ENCODE data around the gene FBLN2. TPM values are rescaled to one million over a fixed set of nuclear protein-coding genes. Genes with fewer than 3 reads are reported as not detected.

Gene FBLN2
- total RNA-seq, 2 donors from 2014 or later: 0.19 TPM; not detected in 1

DNA sequence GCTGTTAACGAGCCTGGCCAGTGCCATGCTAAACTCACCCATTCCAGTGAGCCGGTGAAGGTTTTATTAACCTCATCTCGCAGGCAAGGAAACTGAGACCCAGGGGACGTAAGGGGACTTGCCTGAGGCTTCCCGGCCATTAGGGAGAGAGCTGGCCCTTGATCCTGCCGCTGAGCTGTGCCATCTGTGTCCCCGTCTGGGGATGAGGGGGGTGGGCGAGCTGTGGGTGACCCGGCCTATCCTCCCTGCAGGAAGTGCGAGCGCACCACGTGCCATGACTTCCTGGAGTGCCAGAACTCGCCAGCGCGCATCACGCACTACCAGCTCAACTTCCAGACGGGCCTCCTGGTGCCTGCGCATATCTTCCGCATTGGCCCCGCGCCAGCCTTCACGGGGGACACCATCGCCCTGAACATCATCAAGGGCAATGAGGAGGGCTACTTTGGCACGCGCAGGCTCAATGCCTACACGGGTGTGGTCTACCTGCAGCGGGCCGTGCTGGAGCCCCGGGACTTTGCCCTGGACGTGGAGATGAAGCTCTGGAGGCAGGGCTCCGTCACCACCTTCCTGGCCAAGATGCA lies 88.5 kb downstream of the FBLN2 start:
- Mint-ChIP-seq H3K4me3 (no peak overlapping the region), H3K27ac (no peak overlapping the region), H3K9me3 (no peaks in the 10 kb centered on the region), H3K27me3 (no peaks in the 10 kb centered on the region), H3K4me1 (no peaks in the 10 kb centered on the region), H3K36me3 (ENCODE audit: low read depth) (no peaks in the 10 kb centered on the region)
- no peak for ATAC-seq (replicated peaks)

DNA sequence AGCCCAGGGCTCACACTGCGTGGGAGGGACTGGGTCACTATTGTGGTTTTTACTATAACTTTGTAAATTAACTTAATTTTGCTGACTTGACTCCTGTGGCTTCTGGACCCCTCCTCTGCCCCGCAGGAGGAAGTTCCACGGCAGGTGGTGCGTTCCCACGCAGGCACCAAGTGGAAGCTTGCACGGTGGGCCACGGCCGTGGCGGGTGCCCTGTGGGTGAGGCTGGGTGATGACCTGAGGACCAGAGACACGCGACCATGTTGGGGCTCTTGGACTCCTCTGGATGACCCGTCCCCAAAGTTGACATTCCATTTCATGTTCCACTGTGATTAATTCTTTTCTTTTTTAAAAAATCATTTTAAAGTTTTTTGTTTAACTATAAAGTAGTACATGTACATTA lies 89.0 kb downstream of the FBLN2 start:
- no peak for ATAC-seq (replicated peaks)
- Mint-ChIP-seq H3K4me3 (no peak overlapping the region), H3K27me3 (no peaks in the 10 kb centered on the region), H3K27ac (no peak overlapping the region), H3K36me3 (ENCODE audit: low read depth) (no peaks in the 10 kb centered on the region), H3K9me3 (no peaks in the 10 kb centered on the region), H3K4me1 (no peaks in the 10 kb centered on the region)

DNA sequence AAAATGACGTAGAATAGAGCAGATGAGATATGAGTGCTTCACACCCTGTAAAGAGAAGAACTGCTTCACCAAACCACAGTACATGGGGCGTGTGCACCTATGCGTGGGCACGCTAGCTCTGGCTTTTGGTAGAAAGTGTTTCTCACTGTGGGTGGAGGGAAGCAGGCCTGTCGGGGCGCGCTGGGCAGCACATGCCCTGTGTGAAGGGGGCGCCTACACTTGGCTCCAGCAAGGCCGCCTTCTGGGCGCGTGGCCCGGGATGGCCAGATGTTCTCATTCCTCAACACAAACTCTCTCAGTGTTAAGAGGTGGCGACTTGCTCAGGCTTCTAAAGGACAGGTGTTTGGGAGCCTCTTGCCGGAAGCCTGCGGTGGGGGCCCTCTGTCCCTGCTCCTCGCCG lies 90.0 kb downstream of the FBLN2 start:
- ATAC-seq (replicated peaks): no peak
- no peaks in the 10 kb centered on the region for H3K36me3 Mint-ChIP-seq (ENCODE audit: low read depth)
- no peaks in the 10 kb centered on the region for H3K9me3 Mint-ChIP-seq
- no peak overlapping the region for H3K27ac Mint-ChIP-seq
- no peak overlapping the region for H3K4me3 Mint-ChIP-seq
- no peaks in the 10 kb centered on the region for H3K4me1 Mint-ChIP-seq
- H3K27me3 Mint-ChIP-seq: no peaks in the 10 kb centered on the region

DNA sequence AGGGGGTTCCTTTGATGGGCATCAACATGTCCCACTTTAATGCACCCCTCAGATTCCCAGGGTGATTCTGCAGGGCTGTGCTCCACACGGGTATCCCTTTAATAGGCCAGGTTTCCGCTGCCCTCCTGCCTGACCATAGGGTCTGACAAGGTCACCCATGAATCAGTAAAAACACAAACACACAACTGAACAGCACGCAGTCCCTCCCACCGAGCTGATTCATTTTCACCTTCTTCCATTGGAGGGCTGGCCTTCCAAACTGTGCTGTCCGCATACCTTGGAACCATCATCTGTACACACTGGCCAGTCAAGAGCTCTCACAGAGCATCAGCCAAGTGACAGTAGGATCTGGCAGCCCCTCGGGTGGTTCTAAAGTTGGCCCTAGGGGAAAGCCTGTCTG lies 93.7 kb downstream of the FBLN2 start:
- H3K4me1 Mint-ChIP-seq: no peaks in the 10 kb centered on the region
- no peaks in the 10 kb centered on the region for H3K36me3 Mint-ChIP-seq (ENCODE audit: low read depth)
- peaks cover 4% of the 10 kb centered on the region for H3K27me3 Mint-ChIP-seq
- no peak overlapping the region for H3K27ac Mint-ChIP-seq
- no peak overlapping the region for H3K4me3 Mint-ChIP-seq
- H3K9me3 Mint-ChIP-seq: no peaks in the 10 kb centered on the region
- ATAC-seq (replicated peaks): no peak

DNA sequence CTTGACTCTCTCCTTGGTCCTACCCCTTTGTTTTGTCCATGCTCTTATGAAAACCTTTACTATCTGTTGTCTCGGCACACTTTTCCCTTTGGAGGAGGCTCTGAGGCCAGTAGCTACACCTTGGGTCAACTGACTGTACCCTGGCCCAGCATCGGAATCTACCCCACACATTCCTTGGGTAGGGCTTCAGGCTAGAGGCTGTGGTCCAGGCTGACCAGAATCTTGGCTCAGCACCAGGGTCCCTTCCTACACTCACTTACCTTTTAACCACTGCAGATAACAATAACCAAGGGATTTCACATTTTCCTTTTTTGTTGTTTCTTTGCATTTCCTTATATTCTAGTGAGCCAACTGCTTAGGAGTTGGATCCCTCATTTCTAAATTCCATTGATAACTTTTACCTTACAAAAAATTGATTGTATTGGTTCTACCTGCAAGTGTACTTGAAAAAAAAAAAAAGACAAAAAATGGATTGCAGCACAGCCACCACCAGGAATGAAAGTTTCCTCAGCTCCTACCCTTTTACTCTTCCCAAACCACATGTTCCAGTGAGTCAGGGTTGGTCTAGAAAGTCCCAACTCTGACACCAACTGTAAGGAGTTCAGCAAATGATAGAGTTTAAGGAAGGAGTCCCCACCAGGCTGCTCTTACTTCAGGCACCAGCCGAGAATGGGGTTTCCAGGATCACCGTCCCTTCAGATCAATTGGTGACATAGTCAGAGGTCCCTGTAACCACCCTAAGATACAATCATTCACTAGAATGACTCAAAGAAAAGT lies 95.6 kb downstream of the FBLN2 start:
- Mint-ChIP-seq H3K36me3 (ENCODE audit: low read depth) (no peaks in the 10 kb centered on the region), H3K27me3 (peaks cover 7% of the 10 kb centered on the region), H3K27ac (no peak overlapping the region), H3K4me1 (no peaks in the 10 kb centered on the region), H3K9me3 (no peaks in the 10 kb centered on the region), H3K4me3 (no peak overlapping the region)
- ATAC-seq (replicated peaks): no peak

DNA sequence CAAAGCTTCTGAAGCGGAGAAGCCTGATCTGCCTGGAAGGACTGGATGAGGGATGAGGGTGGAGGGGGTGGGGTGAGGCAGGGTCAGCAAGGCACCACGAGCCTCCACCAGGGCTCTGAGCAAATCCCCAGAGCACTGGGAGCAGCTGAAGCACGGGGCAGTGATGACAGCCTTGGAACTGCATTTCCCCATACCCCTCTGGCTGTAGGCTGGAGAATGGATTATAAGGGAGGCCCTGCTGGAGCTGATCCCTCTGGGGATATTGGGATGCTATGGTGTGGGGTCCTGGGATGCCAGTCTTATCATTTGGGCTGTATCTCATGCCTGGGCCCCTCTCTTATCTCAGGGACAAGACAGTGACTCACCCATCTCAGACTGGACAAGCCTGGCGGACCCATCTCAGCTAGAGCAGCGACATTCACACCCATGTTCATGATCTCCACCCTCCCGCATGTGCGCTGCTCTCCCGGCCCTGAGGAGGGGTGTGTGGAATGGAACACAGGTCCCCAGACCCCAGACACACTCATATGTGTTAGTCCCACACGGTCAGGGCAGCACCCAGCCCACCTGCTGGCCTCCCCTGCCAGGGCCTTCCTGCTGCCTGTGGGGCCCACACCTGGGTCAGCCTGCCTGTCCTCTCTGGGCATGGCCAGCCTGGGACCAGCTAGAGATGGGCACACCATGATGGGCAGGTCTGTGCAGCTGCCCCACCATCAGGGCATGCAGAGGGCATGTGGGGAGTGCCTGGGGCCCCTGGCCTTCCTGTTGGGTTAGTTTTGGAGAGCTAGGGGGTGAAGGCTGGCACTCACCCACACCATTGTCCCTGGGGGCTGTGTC lies 97.1 kb downstream of the FBLN2 start:
- Mint-ChIP-seq H3K9me3 (no peaks in the 10 kb centered on the region), H3K27ac (no peak overlapping the region), H3K4me1 (no peaks in the 10 kb centered on the region), H3K36me3 (ENCODE audit: low read depth) (no peaks in the 10 kb centered on the region), H3K4me3 (no peak overlapping the region), H3K27me3 (peaks cover 7% of the 10 kb centered on the region)
- ATAC-seq (replicated peaks): no peak

DNA sequence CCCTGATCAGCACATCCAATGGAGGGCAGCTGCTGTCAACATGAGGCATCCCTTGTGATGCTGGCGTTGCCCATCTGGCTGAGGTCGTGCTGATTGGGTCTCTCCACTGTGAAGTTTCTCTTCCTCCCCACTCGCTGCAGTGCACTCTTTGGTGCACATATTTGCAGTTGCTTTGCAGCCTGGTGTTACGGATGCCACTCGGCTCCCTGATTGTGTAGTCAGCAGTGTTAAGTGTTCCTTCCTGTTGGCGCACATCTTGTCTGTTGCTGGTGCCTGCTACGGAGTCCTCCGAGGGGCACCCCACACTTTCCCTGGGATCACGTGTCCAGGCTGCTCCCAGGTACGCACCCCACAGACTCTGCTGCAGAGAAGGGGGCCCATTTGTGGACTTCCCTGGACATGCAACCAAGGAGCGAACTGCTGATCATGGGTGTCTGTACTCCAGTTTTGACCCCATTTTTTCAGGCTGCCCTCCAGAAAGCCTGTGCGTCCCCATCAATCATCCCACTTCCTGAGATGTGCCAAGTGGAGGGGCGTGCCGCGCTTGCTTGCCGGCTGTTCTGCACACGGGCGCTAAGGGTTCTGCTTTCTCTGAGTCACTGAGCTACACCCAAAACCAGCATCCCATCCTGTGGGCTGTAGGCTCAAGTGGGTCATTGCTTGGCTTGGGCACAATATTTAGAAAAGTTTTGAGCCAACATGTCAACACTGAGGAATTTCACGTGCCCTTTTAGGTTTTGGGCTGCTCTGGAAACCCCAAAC lies 98.6 kb downstream of the FBLN2 start:
- H3K36me3 Mint-ChIP-seq (ENCODE audit: low read depth): no peaks in the 10 kb centered on the region
- peaks cover 11% of the 10 kb centered on the region for H3K4me1 Mint-ChIP-seq
- no peaks in the 10 kb centered on the region for H3K9me3 Mint-ChIP-seq
- peaks cover 7% of the 10 kb centered on the region for H3K27me3 Mint-ChIP-seq
- no peak overlapping the region for H3K27ac Mint-ChIP-seq
- H3K4me3 Mint-ChIP-seq: no peak overlapping the region
- ATAC-seq (replicated peaks): peak; percentile 34

DNA sequence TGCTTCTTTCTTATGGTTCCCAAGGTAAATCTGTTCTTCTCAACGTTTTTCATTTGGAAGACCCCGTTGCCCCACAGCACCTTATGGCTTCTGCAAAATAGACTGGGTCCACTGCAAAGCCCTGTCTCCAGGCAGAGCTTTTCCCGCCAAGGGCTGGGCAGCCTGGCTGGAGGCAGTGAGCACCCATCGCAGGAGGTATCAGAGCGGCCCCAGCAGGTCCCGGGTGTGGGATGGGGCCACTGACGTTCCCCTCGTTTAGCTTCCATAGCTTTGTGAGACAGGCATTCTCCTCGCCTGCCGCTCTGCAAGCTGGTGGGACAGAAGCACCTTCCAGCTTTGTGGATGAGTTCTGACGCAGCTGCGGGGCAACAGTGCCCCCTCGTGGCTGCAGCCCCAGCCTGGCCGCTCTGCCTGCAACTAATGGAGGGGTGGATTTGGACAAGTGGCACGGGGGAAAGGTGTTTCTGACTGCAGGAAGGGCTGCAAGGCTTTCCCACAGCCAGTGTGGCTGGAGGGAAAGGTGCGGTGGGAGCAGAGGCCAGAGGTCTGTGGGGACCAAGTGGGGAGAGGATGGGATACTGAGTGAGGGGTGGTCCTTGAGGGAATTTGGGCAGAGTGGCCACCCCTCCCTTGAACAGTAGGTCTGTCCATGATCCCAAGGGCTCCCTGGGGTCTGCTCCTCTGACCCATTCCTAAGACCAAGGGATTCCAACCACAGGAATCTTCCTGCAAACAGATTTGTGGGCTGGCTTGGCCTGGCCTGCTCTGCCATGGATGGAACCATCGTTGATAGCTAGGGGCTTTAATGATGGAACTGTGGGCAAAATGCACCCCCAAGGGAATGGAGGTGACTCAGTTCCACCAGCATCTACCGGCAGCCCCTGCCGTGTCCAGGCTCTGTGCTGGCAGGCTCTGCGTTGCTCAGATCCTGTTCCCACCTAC lies 99.4 kb downstream of the FBLN2 start:
- peak; percentile 68 for ATAC-seq (replicated peaks)
- Mint-ChIP-seq H3K4me3 (peak overlapping the region; percentile 23), H3K36me3 (ENCODE audit: low read depth) (no peaks in the 10 kb centered on the region), H3K4me1 (peaks cover 15% of the 10 kb centered on the region), H3K27me3 (peaks cover 7% of the 10 kb centered on the region), H3K27ac (no peak overlapping the region), H3K9me3 (no peaks in the 10 kb centered on the region)

DNA sequence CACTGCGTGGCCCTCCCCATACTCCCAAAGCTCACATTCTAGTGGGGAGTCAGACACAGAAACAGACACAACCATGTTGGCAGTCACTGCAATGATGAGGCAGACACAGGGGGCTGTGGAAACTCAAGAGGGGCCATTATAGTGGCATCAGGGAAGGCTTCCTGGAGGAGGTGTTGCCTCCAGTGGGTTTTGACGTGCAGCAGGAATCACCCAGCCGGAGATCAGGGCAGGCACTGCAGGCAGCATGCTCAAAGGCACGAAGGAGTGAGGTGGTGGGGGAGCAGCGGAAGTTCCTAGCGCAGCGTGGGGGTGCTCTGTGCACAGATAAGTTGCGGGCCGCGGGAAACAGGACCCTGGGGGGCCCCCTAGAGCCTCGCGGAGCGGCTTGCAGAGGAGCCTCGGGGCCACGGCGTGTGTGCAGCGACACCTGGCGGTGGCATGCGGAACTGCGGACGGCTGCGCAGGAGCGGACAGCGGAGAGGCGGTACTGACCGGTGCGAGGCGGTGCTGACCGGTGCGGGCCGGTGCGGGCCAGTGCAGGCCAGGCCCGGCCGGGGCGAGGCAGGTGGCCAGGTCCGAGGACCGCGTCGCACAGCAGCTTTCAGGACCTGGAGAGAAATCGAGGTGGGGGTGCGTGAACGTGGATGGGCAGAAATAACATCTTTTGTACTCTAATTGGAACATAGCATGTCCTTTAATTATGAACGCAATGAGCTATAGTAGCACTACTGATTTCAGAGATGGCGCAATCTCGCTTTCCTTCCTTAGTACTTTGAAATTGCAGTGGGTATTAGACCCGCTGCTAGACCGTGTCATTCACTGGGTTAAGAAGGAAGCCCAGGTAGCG lies 101.5 kb downstream of the FBLN2 start:
- Mint-ChIP-seq H3K9me3 (no peaks in the 10 kb centered on the region), H3K4me3 (peak overlapping the region; percentile 34), H3K27me3 (peaks cover 7% of the 10 kb centered on the region)

DNA sequence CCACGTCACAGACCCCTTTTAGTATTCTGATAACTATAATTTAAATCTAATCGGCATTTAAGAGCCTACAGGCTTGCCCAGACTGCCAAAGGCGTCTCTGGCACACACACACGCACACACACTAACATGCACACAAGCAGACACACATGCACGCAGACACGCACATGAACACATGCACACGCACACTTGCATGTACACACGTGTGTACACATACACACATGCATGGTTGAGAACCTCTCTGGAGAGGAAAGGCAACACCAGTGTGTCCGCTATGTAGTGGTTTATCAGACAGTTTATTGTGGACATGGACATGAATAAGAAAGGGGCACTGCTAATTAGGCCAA lies 102.1 kb downstream of the FBLN2 start:
- Mint-ChIP-seq H3K27ac (no peak overlapping the region), H3K9me3 (no peaks in the 10 kb centered on the region), H3K27me3 (peaks cover 7% of the 10 kb centered on the region), H3K4me1 (peaks cover 24% of the 10 kb centered on the region), H3K4me3 (no peak overlapping the region), H3K36me3 (ENCODE audit: low read depth) (no peaks in the 10 kb centered on the region)
- ATAC-seq (replicated peaks): no peak

More for the DNA sequence above, 101.5 kb downstream of the FBLN2 start:
- H3K36me3 Mint-ChIP-seq (ENCODE audit: low read depth): no peaks in the 10 kb centered on the region
- H3K4me1 Mint-ChIP-seq: peaks cover 24% of the 10 kb centered on the region
- peak overlapping the region; percentile 66 for H3K27ac Mint-ChIP-seq
- ATAC-seq (replicated peaks): peak; percentile 53

DNA sequence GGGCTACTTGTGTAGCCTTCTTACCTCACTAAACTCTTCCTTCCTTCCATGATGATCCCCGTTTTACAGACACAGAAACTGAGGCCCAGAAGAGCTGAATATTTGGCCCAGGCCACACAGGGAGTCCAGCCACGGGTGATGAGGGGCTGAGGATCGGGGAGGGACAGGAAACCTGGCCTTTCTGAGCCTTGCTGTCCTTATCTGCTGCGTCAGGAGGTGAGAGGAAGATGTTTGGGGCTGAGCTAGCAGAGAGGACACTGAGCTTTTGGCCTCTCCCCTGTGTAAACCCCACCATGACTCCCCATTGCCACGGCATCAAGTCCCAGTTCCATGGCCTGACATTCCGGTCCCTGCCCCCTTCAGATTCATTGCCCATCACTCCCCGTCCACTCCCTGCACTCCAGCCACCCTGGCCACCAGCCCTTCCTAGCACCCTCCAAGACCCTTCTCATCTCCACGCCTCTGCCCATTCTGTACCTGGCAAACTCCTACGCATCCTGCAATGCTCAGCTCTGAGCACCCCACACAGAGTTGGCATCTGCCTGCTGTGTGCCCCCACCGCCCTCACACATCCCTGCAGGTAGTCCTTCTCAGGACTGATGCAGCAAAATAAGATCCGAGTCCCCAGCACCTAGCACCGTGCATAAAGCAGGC lies 103.0 kb downstream of the FBLN2 start:
- Mint-ChIP-seq H3K27me3 (peaks cover 6% of the 10 kb centered on the region), H3K4me1 (peaks cover 24% of the 10 kb centered on the region), H3K27ac (no peak overlapping the region), H3K4me3 (no peak overlapping the region), H3K9me3 (no peaks in the 10 kb centered on the region), H3K36me3 (ENCODE audit: low read depth) (no peaks in the 10 kb centered on the region)
- no peak for ATAC-seq (replicated peaks)

DNA sequence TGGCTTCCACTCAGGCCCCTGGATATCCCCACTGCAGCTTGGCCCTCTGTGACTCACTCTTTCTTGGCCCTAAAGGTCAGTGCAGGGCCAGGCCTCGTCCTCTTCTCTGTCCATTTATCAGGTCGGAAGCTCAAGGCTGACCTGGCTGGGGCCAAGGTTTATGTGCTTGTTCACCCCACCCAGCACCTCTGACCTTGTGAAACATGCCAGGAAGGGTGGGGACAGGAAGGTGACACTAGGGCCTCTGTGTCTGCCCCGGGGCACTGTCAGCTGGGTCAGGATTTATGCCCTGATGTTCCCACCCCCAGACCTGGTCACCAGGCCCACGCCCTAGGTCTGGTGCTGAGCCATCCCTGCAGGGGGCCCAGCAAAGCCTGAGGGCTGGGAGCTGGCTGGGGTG lies 103.8 kb downstream of the FBLN2 start:
- Mint-ChIP-seq H3K4me3 (no peak overlapping the region), H3K27me3 (peaks cover 8% of the 10 kb centered on the region), H3K36me3 (ENCODE audit: low read depth) (no peaks in the 10 kb centered on the region), H3K9me3 (no peaks in the 10 kb centered on the region), H3K4me1 (peaks cover 29% of the 10 kb centered on the region), H3K27ac (no peak overlapping the region)
- no peak for ATAC-seq (replicated peaks)
